Activated CD8-positive, alpha-beta memory T cell treated with anti-CD3 and anti-CD28 coated beads for 48 hours (primary cell): ENCODE data around the gene TFDP1.

Source experiments
- DNase-seq, 3 experiments: peaks; one replicate each; pipeline ENCODE4 v3.0.0-alpha.2; 2020; ENCODE audit warnings: low read depth in 2 of 3, low spot score in 2 of 3

The TFDP1 gene

DNA sequence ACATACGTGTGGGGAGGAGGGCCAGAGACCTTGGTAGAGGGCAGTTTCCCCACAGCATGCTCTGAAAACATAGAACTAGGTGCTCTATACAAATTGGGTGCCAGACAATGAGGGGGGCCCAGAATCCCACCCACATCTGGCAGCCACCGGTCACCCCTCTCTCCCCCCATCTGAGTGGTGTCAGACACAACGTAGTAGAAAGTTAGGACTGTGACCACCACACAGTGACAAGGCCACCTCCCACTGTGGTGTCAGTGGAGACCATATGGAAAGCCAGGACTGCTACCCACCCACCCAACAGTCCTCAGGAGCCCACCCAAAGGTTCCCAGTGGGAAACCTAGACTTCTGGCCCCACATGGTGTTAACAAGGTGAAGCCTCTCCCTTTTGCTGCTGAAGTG, 75.5 kb downstream of the TFDP1 start:
- DNase-seq, result no peak

DNA sequence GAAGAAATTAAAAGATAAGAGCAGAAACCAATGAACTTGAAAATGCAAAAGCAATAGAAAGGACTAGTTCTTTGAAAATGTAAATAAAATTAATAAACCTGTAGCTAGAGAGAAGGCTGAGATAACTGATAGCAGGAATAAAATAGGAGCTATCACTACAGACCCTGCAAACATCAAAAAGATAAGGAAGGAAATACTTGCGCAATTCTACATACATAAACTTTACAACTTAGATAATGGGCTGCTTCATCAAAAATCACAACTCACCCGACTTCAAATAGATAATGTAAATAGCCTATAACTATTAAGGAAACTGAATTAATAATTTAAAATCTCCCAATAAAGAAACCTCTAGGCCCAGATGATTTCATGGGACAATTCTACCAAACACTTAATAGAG, 77.0 kb downstream of the TFDP1 start:
- DNase-seq, result no peak

DNA sequence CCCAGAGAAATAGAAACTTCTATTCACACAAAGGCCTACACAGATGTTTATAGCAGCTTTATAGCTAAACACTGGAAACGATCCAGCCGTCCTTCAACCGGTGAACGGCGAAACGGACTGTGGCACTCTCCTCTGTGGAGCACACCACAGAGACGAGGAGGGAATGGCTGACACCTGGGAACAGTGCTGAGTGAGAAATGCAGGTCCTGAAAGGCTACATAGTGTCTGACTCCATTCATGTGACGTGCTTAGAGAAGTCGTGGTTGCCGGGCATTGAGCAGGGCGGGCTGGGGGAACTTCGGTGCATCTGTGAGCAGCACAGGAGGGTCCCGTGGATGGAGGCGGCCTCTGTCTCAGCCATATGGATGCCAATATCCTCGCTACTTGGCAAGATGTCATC, 79.4 kb downstream of the TFDP1 start:
- no peak for DNase-seq

DNA sequence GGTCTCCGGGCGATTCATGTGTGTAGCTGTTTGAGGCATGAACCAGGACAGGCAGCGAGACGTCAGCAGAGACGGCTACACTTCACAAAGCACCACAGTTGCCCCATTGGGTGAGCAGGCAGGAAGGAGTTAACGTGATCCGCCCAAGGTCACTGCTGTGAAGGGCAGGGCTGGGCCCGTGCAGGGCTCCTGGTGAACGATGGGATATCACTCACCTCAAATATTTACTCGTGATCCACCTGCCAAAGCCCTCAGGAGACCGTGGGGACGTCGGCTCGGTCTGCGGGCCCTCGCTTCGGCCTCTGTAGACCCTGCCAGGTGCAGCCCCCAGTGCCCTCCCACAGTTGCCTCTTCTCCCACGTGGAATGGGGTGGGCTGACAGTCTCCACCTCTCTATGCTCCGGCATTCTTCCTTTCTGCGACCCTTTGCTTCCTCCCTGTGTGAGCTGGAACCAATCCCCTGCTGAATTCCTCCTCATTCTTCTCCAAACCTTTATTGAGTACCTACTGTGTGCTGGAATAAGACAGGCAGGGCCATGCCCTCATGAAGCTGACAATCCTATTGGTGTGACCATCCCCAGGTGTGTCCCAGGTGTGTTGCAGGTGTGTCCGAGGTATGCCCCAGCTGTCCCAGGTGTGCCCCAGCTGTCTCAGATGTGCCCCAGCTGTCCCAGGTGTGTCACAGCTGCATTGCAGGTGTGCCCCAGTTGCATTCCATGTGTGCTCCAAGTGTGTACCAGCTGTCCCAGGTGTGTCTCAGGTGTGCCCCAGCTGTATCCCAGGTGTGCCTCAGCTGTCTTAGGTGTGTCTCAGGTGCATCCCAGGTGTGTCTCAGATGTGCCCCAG, 80.4 kb downstream of the TFDP1 start:
- DNase-seq, result no peak

DNA sequence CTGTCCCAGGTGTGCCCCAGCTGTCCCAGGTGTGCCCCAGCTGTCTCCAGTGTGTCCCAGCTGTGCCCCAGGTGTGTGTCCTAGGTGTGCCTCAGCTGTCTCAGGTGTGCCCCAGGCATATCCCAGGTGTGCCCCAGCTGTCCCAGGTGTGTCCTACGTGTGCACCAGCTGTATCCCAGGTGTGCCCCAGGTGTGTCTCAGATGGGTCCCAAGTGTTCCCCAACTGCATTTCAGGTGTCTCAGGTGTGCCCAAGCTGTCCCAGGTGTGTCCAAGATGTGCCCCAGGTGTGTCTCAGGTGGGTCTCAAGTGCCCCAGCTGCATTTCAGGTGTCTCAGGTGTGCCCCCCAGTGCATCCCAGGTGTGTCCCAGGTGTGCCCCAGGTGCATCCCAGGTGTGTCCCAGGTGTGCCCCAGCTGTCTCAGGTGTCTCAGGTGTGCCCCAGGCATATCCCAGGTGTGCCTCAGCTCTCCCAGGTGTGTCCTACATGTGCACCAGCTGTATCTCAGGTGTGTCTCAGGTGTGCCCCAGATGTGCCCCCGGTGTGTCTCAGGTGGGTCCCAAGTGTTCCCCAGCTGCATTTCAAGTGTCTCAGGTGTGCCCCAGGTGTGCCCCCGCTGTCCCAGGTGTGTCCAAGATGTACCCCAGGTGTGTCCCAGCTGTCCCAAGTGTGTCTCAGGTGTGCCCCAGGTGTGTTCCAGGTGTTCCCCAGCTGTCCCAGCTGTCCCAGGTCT, 81.2 kb downstream of the TFDP1 start:
- no peak for DNase-seq

DNA sequence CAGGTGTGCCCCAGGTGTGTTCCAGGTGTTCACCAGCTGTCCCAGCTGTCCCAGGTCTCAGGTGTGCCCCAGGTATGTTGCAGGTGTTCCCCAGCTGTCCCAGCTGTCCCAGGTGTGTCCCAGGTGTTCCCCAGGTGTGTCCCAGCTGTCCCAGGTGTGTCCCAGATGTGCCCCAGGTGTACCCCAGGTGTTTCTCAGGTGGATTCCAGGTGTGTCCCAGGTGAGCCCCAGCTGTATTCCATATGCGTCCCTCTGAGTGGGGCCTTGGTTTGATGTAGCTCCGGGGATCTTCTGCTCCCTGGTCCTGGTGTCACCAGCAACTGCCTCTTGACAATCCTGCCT, 81.7 kb downstream of the TFDP1 start:
- no peak for DNase-seq

DNA sequence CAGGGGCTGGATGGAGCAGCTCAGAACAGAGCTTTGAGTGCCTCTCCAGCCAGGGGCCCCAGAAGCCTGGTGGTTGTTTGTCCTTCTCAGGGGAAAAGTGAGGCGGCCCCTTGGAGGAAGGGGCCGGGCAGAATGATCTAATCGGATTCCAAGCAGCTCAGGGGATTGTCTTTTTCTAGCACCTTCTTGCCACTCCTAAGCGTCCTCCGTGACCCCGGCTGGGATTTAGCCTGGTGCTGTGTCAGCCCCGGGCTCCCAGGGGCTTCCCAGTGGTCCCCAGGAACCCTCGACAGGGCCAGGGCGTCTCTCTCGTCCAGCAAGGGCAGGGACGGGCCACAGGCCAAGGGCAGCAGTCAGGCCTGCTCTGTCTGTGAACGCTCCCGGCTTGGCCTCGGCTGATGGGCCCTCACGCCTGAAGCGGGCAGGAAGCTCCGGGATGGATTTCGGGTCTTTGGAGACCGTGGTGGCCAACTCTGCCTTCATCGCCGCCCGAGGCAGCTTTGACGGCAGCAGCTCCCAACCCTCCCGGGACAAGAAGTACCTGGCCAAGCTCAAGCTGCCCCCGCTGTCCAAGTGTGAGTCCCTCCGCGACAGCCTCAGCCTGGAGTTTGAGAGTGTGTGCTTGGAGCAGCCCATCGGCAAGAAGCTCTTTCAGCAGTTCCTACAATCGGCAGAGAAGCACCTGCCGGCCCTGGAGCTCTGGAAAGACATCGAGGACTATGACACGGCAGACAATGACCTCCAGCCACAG, 82.6 kb downstream of the TFDP1 start, which contains the start of gene GRK1:
Gene GRK1 (plus strand): TSS at position 269 of the 751 bp plus-strand sequence. CDS start 168 bp downstream, at position 437.
- DNase-seq, result no peak

DNA sequence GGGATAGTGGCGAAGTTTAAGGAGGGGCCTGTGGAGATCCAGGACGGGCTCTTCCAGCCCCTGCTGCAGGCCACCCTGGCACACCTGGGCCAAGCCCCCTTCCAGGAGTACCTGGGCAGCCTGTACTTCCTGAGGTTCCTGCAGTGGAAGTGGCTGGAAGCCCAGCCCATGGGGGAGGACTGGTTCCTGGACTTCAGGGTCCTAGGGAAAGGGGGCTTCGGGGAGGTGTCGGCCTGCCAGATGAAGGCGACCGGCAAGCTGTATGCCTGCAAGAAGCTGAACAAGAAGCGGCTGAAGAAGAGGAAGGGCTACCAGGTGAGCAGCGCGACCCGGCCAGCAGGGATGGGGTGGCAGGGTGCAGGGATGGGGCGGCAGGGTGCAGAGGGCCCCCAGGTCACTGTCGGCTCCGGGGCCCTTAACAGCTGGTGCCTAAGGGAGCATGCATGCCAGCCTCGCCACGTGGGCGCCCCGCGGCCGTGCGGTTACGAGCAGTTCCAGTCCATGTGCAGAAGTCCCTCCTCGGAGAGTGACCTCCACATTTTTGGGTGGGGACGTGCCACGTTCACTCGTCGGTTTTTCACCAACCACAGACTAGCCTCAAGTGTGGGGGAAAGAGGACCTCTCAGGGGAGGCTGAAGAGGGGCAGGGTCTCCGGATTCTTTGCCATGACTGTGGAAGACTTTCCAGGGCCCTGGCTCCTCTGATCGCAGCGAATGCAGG, 83.4 kb downstream of the TFDP1 start:
- no peak for DNase-seq

DNA sequence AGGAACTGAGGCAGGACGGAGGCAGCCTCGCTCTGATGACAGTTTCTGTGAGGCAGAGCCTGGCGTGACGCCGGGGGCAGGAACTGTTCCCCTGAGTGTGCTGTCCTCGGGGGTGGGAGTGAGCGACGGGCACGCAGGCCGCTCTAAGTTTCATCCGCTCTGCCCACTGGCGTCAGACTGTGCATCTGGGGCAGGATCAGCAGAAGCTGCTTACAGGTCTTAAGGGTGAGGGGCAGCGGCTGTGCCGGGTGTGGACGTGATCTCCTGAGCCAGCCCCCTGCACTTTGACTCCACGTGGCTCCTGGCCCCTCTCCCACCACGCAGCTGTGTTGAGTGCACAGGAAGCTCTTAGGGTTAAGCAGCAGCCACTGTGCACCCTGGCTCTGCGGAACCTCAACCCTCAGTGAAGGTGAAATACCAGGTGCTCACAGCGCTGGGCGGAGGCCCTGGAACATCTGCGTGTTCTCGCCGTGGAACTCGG, 84.0 kb downstream of the TFDP1 start:
- DNase-seq, result no peak

DNA sequence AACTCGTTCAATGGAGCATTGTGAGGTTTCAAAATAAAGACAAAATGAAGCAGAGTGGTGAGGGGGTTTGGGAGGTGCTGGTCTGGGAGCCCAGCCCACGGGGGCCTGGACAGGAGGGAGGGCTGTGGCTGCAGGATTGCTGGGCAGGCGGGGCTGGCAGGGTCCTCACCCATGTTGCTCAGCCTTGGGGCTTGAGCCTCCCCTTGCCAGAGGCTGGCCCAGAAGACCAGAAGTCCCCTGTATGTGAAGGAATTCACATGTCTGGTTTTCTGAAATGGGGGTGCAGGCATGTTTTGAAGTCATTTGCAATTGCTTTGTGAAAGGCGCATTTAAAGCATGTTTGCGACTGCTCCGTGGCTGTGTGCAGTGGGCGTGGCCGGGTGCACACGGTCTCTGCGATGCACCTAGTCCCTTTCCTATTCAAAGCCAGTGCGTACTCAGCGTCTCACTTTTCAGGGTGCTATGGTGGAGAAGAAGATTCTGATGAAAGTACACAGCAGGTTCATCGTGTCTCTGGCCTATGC, 84.7 kb downstream of the TFDP1 start:
- no peak for DNase-seq

DNA sequence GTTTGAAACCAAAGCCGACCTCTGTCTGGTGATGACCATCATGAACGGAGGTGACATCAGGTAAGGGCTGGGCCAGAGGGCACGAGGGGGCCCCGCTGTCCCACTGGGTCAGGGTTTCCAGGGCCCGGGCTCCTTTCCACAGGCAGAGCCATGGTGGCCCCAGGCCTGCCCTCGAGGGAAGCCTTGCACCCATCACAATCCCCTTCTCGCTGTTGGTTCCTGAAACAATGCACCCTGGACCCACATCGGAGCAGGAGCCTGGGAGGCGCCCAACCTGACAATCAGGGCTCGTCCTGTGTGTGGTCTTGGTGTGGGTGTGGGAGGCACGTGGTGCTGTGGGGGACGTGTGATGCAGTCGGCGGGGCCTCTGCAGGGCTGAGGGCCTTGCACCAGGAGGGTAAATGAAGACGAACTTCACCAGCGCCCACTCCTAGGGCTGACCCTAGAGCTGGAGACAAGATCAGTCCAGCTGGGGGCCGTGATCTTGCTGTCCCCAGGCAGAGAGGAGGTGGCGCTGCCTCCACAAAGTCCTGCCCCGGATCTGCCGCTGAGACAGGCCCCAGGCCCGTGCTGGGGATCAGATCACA, 85.3 kb downstream of the TFDP1 start:
- no peak for DNase-seq

DNA sequence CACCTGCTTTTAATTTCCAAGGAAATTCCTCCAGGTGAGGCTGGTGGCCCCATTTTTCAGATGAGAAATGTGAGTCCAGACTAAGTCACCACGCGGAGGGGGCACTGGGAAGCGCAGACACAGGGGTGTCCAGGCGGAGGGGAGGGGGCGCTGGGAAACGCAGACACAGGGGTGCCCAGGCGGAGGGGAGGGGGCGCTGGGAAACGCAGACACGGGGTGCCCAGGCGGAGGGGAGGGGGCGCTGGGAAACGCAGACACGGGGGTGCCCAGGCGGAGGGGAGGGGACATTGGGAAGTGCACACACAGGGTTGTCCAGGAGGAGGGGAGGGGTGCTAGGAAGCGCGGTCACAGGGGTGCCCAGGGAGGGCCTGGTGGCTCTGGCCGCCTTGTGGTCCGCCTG, 86.0 kb downstream of the TFDP1 start:
- no peak for DNase-seq

DNA sequence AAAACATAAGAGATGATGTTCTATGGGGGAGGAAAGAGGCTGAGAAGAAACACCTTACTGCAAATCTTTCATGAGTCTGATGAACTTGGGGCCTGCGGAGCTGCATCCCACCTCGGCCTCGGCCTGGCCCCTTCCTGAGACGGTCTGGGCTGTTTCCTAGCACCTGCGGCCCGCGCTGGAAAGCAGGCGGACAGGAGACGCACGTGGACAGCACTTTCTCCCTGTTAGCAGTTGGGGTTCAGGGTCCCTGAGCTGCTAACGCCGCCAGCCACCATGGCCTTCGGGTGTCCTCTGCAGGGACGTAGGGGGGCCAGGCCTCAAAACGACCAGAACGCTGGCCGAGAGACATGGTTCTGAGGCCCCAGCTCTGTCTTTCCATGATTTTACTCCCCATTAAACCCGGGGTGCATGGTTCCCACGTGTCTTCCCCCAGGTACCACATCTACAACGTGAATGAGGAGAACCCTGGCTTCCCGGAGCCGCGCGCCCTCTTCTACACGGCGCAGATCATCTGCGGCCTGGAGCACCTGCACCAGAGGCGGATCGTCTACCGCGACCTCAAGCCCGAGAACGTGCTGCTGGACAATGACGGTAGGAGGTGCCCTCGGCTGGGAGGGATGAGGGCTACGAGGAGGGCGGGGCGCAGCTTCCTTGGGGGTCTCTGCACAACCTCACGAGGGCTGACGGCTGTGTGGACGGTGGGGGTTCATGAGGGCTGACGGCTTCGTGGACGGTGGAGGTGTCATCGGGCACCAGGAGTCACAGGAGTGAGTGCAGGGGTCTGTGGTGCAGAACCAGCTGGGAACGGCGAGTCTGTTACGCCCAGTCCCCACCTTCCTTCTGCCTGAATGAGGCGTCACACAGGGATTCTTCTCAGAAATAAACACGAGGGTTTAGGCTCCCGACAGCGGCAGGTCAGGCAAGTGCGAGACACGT, 86.8 kb downstream of the TFDP1 start:
- DNase-seq, result no peak

DNA sequence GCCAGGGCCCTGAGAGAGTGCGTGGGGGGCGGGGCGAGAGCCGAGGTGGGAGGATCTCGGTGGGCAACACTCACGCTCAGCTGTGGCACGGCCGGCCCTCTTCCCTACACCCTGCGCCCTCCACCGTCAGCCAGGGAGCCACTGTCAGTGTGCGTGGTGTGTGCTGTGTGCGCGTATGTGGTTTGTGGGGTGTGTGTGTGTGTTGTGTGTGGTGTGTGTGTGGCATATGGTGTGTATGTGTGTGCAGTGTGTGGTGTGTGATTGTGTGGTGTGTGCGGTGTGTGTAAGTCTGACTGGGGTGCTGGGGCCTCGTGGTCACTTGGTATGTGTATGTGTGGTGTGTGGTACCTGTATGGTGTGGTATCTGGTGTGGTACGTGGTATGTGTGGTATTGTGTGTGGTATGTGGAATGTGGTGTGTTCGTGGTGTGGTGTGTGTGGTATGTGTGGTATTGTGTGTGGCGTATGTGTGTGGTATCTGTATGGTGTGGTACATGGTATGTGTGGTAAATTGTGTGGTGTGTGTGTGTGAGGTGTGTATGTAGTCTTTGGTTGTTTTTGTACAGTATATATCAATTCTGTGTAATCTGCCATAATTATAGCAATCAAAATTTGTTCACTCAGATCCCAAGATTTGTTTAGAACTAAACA, 87.6 kb downstream of the TFDP1 start:
- DNase-seq, result no peak
